Thyroid gland (tissue), 4 donors: Measurements from ENCODE around the gene LBHD1. TPM values are rescaled to one million over a fixed set of nuclear protein-coding genes. Genes with fewer than 3 reads are reported as not detected.

Source experiments
- DNase-seq, 2 donors: peaks; one replicate each; pipeline ENCODE4 v3.0.0-alpha.2; 2019
- H3K27ac ChIP-seq, 3 donors: fragments of 200-600 bp; sonication (generic); 1 replicate in 2 of 3; 2 replicates in 1 of 3; pipeline ENCODE4 v1.5.1; 2016 to 2019; ENCODE audit warnings: mild to moderate bottlenecking in 1 of 3, moderate library complexity in 1 of 3
- H3K27me3 ChIP-seq: fragments of 200-600 bp; sonication (generic); one replicate; pipeline ENCODE4 v1.5.1; 2019
- H3K36me3 ChIP-seq, 2 donors: fragments of 200-600 bp; sonication (generic); one replicate each; pipeline ENCODE4 v1.5.1; 2016 to 2019
- H3K4me1 ChIP-seq, 2 donors: fragments of 200-600 bp; sonication (generic); one replicate each; pipeline ENCODE4 v1.5.1; 2017 to 2019
- H3K4me3 ChIP-seq, 3 donors: fragments of 200-600 bp; sonication (generic); replicated peaks in 1 of 3; 1 replicate in 2 of 3; 2 replicates in 1 of 3; pipeline ENCODE4 v1.5.1; 2016; ENCODE audit warnings: mild to moderate bottlenecking in 1 of 3
- H3K9me3 ChIP-seq: fragments of 200-600 bp; sonication (generic); one replicate; pipeline ENCODE4 v1.5.1; 2017
- POLR2A ChIP-seq, 2 donors: fragments of 450-650 bp; IDR thresholded peaks; one replicate each; pipeline ENCODE4 v1.6.1; 2017; ENCODE audit warnings: antibody characterized with exemption in 2 of 2, mild to moderate bottlenecking in 2 of 2, moderate library complexity in 1 of 2
- WGBS, 2 donors: methylation state at CpG; one replicate each; pipeline ENCODE4 v1.1.5; 2017; 5-methylcytosine and 5-hydroxymethylcytosine counted together
- intact Hi-C: fragments of 100-400 bp; cut with DNase I; formaldehyde crosslinking; loops from one replicate; pipeline ENCODE4 v1.15.1; 2023
- total RNA-seq, 4 donors: library from RNA; depleted of rRNA; stranded (reverse); fragments of >200 nt; gene quantifications; one replicate each; pipeline ENCODE4 v1.2.3, GENCODE V29; 2016
- TF ChIP-seq, protein P1 (sequence below), 6 experiments: fragments of 200-600 bp in 3 of 6; fragments of 450-650 bp in 3 of 6; sonication (generic) in 3 of 6; IDR thresholded peaks; one replicate each; pipeline ENCODE4 v1.5.1; 2016 to 2019; ENCODE audit warnings: antibody characterized with exemption in 6 of 6, mild to moderate bottlenecking in 2 of 6, inconsistent platforms in 1 of 6, moderate library complexity in 1 of 6

LBHD1 gene
- total RNA-seq, 4 donors from 2014 or later, result 5.8 to 15.5 (median 9.3) TPM

DNA sequence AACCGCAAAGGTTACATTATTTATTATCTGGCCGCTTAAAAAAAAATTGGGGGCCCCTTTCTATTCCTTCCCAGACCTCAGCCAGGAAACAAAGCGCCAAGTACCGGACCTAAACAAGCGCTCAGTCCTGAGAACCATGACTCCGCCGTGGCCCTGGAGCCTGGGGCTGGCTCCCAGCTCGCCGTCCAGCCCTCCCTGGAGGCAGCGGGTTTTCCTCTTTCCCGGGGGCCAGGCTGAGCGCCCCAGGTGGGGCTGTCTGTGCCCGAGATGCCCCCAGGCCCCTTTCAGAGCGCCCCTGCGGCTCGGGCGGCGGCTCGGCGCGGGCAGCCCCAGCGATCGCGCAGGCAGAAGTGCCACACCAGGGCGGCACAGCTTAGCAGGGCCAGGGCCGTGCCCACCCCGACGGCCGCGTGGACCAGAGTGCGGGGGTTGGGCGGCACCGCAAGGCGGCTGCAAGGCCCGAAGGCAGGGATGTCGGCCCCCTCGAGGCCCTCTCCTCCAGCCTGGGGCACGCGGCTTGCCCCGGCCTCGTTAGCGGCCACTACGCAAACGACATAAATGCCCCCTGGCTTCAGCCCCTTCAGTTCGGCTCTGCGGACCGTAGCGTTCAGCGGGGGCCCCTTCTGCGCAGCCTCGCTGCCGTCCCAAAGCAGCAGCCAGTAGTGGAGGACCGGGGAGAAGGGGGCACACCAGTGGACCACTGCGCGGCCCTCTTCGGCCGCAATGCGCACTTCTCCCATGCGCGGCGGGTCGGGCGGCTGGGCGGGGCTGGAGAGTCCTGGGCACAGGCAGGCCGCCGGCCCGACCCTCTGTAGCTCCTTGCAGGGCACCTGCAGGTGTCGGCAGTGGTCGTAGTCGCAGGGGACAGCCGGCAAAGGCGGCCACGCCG lies 15.7 kb upstream of the LBHD1 start:
- peak overlapping the region in 1 of 3 donors; percentile 23 for H3K4me3 ChIP-seq
- H3K27me3 ChIP-seq, result no peaks in the 10 kb centered on the region
- WGBS, 2 donors, result 41 to 58% methylated on average over 12 to 36 of the region's 74 CpGs
- H3K27ac ChIP-seq, result peak overlapping the region in 1 of 3 donors; percentile 27
- H3K36me3 ChIP-seq, result peaks cover 0 to 22% of the 10 kb centered on the region in 2 donors
- intact Hi-C loops, result no loop called here
- H3K9me3 ChIP-seq, result no peaks in the 10 kb centered on the region
- no peak for DNase-seq
- TF ChIP-seq, protein P1, sequence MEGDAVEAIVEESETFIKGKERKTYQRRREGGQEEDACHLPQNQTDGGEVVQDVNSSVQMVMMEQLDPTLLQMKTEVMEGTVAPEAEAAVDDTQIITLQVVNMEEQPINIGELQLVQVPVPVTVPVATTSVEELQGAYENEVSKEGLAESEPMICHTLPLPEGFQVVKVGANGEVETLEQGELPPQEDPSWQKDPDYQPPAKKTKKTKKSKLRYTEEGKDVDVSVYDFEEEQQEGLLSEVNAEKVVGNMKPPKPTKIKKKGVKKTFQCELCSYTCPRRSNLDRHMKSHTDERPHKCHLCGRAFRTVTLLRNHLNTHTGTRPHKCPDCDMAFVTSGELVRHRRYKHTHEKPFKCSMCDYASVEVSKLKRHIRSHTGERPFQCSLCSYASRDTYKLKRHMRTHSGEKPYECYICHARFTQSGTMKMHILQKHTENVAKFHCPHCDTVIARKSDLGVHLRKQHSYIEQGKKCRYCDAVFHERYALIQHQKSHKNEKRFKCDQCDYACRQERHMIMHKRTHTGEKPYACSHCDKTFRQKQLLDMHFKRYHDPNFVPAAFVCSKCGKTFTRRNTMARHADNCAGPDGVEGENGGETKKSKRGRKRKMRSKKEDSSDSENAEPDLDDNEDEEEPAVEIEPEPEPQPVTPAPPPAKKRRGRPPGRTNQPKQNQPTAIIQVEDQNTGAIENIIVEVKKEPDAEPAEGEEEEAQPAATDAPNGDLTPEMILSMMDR (IDR thresholded peaks at IDR 0.05), result no peak
- TF ChIP-seq POLR2A (IDR thresholded peaks at IDR 0.05), result no peak
- H3K4me1 ChIP-seq, result peaks cover 4 to 8% of the 10 kb centered on the region in 2 donors

DNA sequence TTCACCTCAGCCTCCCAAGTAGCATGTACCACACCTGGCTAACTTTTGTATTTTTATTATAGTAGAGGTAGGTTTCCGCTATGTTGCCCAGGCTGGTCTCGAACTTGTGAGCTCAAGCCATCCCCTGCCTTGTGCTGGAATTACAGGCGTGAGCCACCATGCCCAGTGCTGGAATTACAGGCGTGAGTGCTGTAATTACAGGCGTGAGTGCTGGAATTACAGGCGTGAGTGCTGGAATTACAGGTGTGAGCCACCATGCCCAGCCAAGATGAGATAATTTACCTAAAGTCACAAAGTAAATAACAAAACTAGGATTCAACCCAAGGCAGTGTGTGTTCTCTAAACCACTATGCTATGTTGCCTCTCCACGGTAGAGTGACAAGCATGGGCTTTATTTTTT lies 10.5 kb upstream of the LBHD1 start:
- intact Hi-C loops, result no loop called here
- no peaks in the 10 kb centered on the region for H3K27me3 ChIP-seq
- H3K4me1 ChIP-seq, result peaks cover 6 to 14% of the 10 kb centered on the region in 2 donors
- H3K27ac ChIP-seq, result no peak overlapping the region
- DNase-seq, result no peak
- no peak for TF ChIP-seq POLR2A (IDR thresholded peaks at IDR 0.05)
- TF ChIP-seq, protein P1 (IDR thresholded peaks at IDR 0.05), result no peak
- peaks cover 1 to 3% of the 10 kb centered on the region in 2 donors for H3K36me3 ChIP-seq
- no peaks in the 10 kb centered on the region for H3K9me3 ChIP-seq
- no peak overlapping the region for H3K4me3 ChIP-seq
- 90 to 92% methylated on average over 6 to 7 of the region's 7 CpGs for WGBS, 2 donors

DNA sequence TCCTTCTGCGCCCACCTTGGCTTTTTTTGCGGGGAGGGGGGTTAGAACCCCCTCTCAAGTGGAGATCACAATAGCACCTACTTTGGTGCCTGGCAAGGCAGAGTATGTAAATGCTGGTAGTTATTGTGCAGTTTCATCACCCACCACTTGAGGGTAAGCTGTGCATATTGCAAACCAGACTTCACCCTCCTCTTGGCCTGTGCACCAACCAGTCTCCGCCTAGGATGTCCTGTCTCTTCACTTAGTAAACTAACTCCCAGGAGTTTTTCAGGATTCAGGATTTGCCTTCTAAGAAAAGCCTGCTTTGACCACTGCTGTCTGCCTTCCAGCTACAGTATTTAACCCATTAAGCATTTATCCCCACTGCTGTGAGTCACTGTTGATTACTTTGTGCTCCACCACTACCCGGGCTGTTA lies 8.8 kb upstream of the LBHD1 start:
- Histone ChIP-seq H3K27me3 (no peaks in the 10 kb centered on the region), H3K27ac (no peak overlapping the region), H3K4me1 (peaks cover 6 to 20% of the 10 kb centered on the region in 2 donors), H3K36me3 (peaks cover 12% of the 10 kb centered on the region in 2 donors), H3K9me3 (no peaks in the 10 kb centered on the region), H3K4me3 (no peak overlapping the region)
- no peak for DNase-seq
- intact Hi-C loops, result no loop called here
- WGBS, 2 donors, result 48 to 68% methylated on average over 3 to 4 of the region's 4 CpGs
- TF ChIP-seq, protein P1 (IDR thresholded peaks at IDR 0.05), result peak in 3 of 6 experiments; percentile 16 to 30 (median 20)
- no peak for TF ChIP-seq POLR2A (IDR thresholded peaks at IDR 0.05)

DNA sequence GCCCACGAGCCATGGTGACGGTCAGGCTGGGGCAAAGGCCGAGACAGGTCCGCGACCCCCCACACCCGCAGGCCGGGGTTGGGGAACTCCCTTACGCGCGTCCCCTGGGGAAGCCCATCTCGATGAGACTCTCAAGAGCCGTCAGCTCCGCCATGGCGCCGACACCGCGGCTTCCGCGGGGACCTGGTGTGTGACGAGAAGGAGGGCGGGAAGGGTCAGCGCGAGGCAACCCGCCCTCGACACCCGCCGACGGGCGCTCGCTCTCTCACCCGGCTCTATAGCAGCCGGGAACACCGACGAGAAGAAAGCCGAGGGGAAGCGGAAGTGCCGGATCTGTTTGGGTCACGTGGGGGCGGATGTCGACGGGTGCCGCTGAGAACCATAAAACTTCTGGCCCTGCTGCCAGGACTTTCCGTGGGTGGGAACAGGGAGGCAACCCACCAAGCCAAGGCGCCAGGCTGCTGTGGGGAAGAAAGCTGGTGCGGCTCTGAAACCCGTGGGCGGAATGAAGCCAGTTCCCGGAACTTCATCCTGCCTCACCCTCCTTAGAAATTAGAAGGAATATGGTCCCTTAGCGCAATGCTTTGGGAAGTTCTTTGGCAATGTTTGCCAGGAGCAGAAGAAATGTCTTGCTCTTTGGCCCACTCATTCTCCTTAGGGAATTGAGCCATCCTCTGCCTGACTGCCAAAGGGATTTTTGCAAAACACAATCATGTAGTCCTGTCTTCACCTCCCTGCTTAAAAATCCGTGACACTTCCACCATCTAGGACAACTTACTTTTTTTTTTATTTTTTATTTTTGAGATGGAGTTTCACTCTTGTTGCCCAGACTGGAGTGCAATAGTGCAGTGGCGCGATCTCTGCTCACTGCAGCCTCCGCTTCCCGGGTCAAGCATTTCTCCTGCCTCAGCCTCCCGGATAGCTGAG lies 7.0 kb upstream of the LBHD1 start, which contains the start of gene UBXN1:
Gene UBXN1 (minus strand): TSS at position 304 of the 927 bp plus-strand sequence. CDS start 150 bp downstream, at position 154.
- Histone ChIP-seq H3K27me3 (no peaks in the 10 kb centered on the region), H3K4me1 (peaks cover 6 to 20% of the 10 kb centered on the region in 2 donors), H3K4me3 (peak within 1 kb of the TSS; percentile 69 to 98 (median 82)), H3K36me3 (peaks cover 12% of the 10 kb centered on the region in 2 donors), H3K27ac (peak within 1 kb of the TSS; percentile 77 to 82 (median 80)), H3K9me3 (no peaks in the 10 kb centered on the region)
- DNase-seq, result peak; percentile 88
- 10 to 40% methylated on average over 10 to 33 of the region's 55 CpGs for WGBS, 2 donors
- TF ChIP-seq, protein P1 (IDR thresholded peaks at IDR 0.05), result peak in 1 of 6 experiments; percentile 10
- TF ChIP-seq POLR2A (IDR thresholded peaks at IDR 0.05), result peak in 1 of 2 donors; percentile 58
- intact Hi-C loops, result no loop called here
